Fibroblast of skin of left quadriceps (primary cell): ENCODE data around the gene ADARB2.
"Not testable (repeated sequence)": the region's sequence is repeated elsewhere in the genome, so short reads cannot be mapped to it uniquely, and the experiment has no call there.

Experiments used
- DNase-seq, 2 experiments: peaks; one replicate each; pipeline ENCODE4 v3.0.0-alpha.2; 2013; ENCODE audit warnings: low read depth in 2 of 2

ADARB2 gene

GRCh38 chr10:1232164-1232911 lies 505.0 kb downstream of the ADARB2 start:
- no peak for DNase-seq

GRCh38 chr10:1230592-1231275 lies 506.6 kb downstream of the ADARB2 start:
- DNase-seq, result no peak

GRCh38 chr10:1230138-1230537 lies 507.2 kb downstream of the ADARB2 start:
- DNase-seq, result no peak

GRCh38 chr10:1229574-1229973 lies 507.8 kb downstream of the ADARB2 start:
- DNase-seq, result no peak

- no peak for DNase-seq
Measured at GRCh38 chr10:1229116-1229515, 508.2 kb downstream of the ADARB2 start.

GRCh38 chr10:1228467-1228975 lies 508.8 kb downstream of the ADARB2 start:
- no peak for DNase-seq

- DNase-seq, result no peak
Measured at GRCh38 chr10:1227510-1228402, 509.6 kb downstream of the ADARB2 start.

- DNase-seq, result not testable (repeated sequence)
Measured at GRCh38 chr10:1226907-1227306, 510.4 kb downstream of the ADARB2 start.

GRCh38 chr10:1219874-1220273 lies 517.5 kb downstream of the ADARB2 start:
- not testable (repeated sequence) for DNase-seq

GRCh38 chr10:1217661-1218060 lies 519.7 kb downstream of the ADARB2 start:
- DNase-seq, result no peak

GRCh38 chr10:1217237-1217587 lies 520.1 kb downstream of the ADARB2 start:
- no peak for DNase-seq

- no peak for DNase-seq
Measured at GRCh38 chr10:1216574-1217236, 520.6 kb downstream of the ADARB2 start.

- no peak for DNase-seq
Measured at GRCh38 chr10:1215862-1216573, 521.3 kb downstream of the ADARB2 start.

- no peak for DNase-seq
Measured at GRCh38 chr10:1214882-1215540, 522.3 kb downstream of the ADARB2 start.

- DNase-seq, result no peak
Measured at GRCh38 chr10:1214071-1214675, 523.2 kb downstream of the ADARB2 start.

GRCh38 chr10:1213252-1214070 lies 523.9 kb downstream of the ADARB2 start:
- no peak for DNase-seq

GRCh38 chr10:1212571-1213141 lies 524.7 kb downstream of the ADARB2 start:
- no peak for DNase-seq

- no peak for DNase-seq
Measured at GRCh38 chr10:1211844-1212570, 525.3 kb downstream of the ADARB2 start.
